NCI-H2227 (cell line): ENCODE results near the gene AP4S1.
"Not testable (repeated sequence)": the region's sequence is repeated elsewhere in the genome, so short reads cannot be mapped to it uniquely, and the experiment has no call there.

ENCODE experiments used
- DNase-seq: peaks from one replicate; lab custom pipeline; 2025; ENCODE audit not compliant: unreplicated experiment; lab: John Stamatoyannopoulos, UW

The AP4S1 gene

GRCh38 chr14:31083781-31084180 is 58.3 kb downstream of the AP4S1 start:
- DNase-seq, result no peak

GRCh38 chr14:31084385-31084784 is 58.9 kb downstream of the AP4S1 start:
- DNase-seq, result no peak

GRCh38 chr14:31085027-31085426 is 59.6 kb downstream of the AP4S1 start:
- no peak for DNase-seq

GRCh38 chr14:31086466-31086865 is 61.0 kb downstream of the AP4S1 start:
- DNase-seq, result not testable (repeated sequence)

- DNase-seq, result no peak
Measured at GRCh38 chr14:31090883-31091764, 65.7 kb downstream of the AP4S1 start.

- no peak for DNase-seq
Measured at GRCh38 chr14:31092160-31092708, 66.8 kb downstream of the AP4S1 start.

GRCh38 chr14:31093884-31094839 is 68.7 kb downstream of the AP4S1 start:
- DNase-seq, result not testable (repeated sequence)

- DNase-seq, result not testable (repeated sequence)
Measured at GRCh38 chr14:31095817-31096216, 70.4 kb downstream of the AP4S1 start.

- no peak for DNase-seq
Measured at GRCh38 chr14:31096255-31096654, 70.8 kb downstream of the AP4S1 start.

GRCh38 chr14:31097081-31097480 is 71.6 kb downstream of the AP4S1 start:
- no peak for DNase-seq

GRCh38 chr14:31106768-31107167 is 81.3 kb downstream of the AP4S1 start:
- no peak for DNase-seq

GRCh38 chr14:31109257-31109656 is 83.8 kb downstream of the AP4S1 start:
- no peak for DNase-seq

GRCh38 chr14:31110872-31111271 is 85.4 kb downstream of the AP4S1 start:
- DNase-seq, result no peak

- DNase-seq, result no peak
Measured at GRCh38 chr14:31113794-31114193, 88.3 kb downstream of the AP4S1 start.

- DNase-seq, result no peak
Measured at GRCh38 chr14:31118892-31119291, 93.4 kb downstream of the AP4S1 start.

- no peak for DNase-seq
Measured at GRCh38 chr14:31122098-31122611, 96.7 kb downstream of the AP4S1 start.

- DNase-seq, result no peak
Measured at GRCh38 chr14:31122921-31123320, 97.5 kb downstream of the AP4S1 start.

GRCh38 chr14:31124197-31124596 is 98.7 kb downstream of the AP4S1 start:
- DNase-seq, result no peak

- no peak for DNase-seq
Measured at GRCh38 chr14:31125231-31125630, 99.8 kb downstream of the AP4S1 start.

GRCh38 chr14:31126680-31127079 is 101.2 kb downstream of the AP4S1 start:
- DNase-seq, result no peak

- DNase-seq, result no peak
Measured at GRCh38 chr14:31127690-31128089, 102.2 kb downstream of the AP4S1 start.
